PFSK-1 (cell line): ENCODE data around the gene UVRAG.

Experiments
- POLR2AphosphoS5 ChIP-seq: IDR thresholded peaks from 2 replicates; pipeline ENCODE4 v1.6.1; 2012; ENCODE audit warnings: low read depth, mild to moderate bottlenecking, control low read depth, low read length, moderate library complexity
- SIN3A ChIP-seq: IDR thresholded peaks from 2 replicates; pipeline ENCODE4 v1.6.1; 2012; ENCODE audit warnings: mild to moderate bottlenecking, low read length, moderate library complexity, borderline replicate concordance; ENCODE audit not compliant: insufficient read depth
- TAF1 ChIP-seq: IDR thresholded peaks from 2 replicates; pipeline ENCODE4 v1.6.1; 2012; ENCODE audit warnings: low read length, control low read depth, borderline replicate concordance; ENCODE audit not compliant: insufficient read depth

- TF ChIP-seq TAF1, result no peak
- TF ChIP-seq POLR2AphosphoS5, result no peak
- TF ChIP-seq SIN3A, result no peak
Measured at GRCh38 chr11:75911459-75911858, 96.4 kb downstream of the UVRAG start.
